ENCODE results near the gene SLC6A16.
"Not testable (repeated sequence)": the region's sequence is repeated elsewhere in the genome, so short reads cannot be mapped to it uniquely, and the experiment has no call there.

The SLC6A16 gene

DNA sequence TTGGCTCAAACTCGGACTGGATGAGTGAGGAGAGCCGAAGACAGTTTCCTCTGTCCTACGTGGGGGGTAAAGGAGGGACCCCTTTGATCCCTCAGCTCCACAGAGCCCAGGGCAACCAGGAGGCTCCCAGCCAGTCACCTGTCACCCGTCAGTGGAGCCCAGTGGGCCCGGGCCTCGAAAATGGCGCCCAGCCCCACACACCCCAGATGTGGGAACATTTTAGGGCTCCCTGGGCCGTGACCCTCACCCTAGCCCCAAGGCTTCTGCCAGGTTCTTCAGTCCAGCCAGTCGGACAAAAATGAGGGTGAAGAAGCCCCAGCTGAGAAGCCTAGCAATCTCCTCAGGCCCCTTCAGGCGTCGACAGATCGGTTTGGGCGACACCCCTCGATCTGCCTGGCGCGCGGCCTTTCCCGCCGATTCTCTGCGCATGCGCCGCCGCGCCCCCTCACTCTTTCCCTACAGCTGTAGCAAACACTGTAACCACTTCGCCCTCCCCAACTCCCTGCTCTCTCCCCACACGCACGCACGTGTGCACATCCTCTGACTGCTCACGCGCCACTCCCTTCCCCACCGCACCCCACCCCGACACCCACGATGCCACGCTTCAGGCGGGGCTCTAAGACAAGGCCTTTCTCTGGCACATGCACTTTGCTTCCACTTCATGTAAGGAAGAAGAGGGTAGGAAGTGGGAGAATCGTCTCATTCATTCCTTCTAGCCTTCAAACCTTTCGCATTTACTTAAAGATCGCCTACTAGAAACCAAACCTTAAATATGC is at the start of gene SLC6A16:
TSS of gene SLC6A16 (minus strand) at position 391 of the 776 bp plus-strand sequence. CDS start 13,844 bp downstream, outside the sequence.
- intact Hi-C loops (cut with DNase I): no loop called here
- DNase-seq: peak in 1 of 10 donors; percentile 39

- intact Hi-C loops (cut with DNase I); DNase-seq: not testable (repeated sequence)
Observed at GRCh38 chr19:49373174-49373573, 48.2 kb upstream of the SLC6A16 start.

- intact Hi-C loops (cut with DNase I): no loop called here
- DNase-seq: peak in 1 of 10 donors; percentile 8
Observed at GRCh38 chr19:49371184-49371583, 46.2 kb upstream of the SLC6A16 start.

- intact Hi-C loops (cut with DNase I): no loop called here
- DNase-seq: no peak
Observed at GRCh38 chr19:49368711-49369358, 43.8 kb upstream of the SLC6A16 start.

DNA sequence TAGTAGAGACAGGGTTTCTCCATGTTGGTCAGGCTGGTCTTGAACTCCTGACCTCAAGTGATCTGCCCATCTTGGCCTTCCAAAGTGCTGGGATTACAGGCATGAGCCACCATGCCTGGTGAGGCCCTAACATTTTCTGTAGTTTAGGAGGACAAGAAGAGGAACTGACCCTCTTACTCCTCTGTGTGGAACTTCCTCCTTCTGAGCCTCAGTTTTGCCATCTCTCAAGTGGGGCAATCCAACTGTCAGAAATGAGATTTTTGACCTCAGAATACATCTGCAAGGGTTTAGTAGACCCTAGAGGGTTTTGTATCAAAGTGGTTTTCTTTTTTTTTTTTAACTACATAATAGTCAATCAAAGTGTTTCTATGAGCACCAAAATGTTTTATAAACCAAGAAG is 41.1 kb upstream of the SLC6A16 start:
- DNase-seq: no peak
- intact Hi-C loops (cut with DNase I): no loop called here

- peak in 1 of 10 donors; percentile 59 for DNase-seq
- intact Hi-C loops (cut with DNase I): no loop called here
Observed at GRCh38 chr19:49364083-49364737, 39.2 kb upstream of the SLC6A16 start.

GRCh38 chr19:49363268-49364082 is 38.5 kb upstream of the SLC6A16 start, which contains the start of gene DKKL1:
DKKL1 (plus strand) TSS chr19:49363877; CDS start chr19:49363999, 122 bp downstream.
- intact Hi-C loops (cut with DNase I): no loop called here
- peak in 7 of 10 donors; percentile 26 to 86 (median 33) for DNase-seq

- intact Hi-C loops (cut with DNase I): no loop called here
- peak in 1 of 10 donors; percentile 81 for DNase-seq
Observed at GRCh38 chr19:49362929-49363267, 37.9 kb upstream of the SLC6A16 start.

GRCh38 chr19:49362048-49362928 is 37.3 kb upstream of the SLC6A16 start, which contains the start of gene TEAD2:
TEAD2 (minus strand) TSS chr19:49362416; CDS start chr19:49360075, 2,341 bp downstream.
- DNase-seq: peak in 1 of 10 donors; percentile 66
- intact Hi-C loops (cut with DNase I): no loop called here

GRCh38 chr19:49361438-49362047 is 36.6 kb upstream of the SLC6A16 start:
- intact Hi-C loops (cut with DNase I): no loop called here
- peak in 1 of 10 donors; percentile 80 for DNase-seq

DNA sequence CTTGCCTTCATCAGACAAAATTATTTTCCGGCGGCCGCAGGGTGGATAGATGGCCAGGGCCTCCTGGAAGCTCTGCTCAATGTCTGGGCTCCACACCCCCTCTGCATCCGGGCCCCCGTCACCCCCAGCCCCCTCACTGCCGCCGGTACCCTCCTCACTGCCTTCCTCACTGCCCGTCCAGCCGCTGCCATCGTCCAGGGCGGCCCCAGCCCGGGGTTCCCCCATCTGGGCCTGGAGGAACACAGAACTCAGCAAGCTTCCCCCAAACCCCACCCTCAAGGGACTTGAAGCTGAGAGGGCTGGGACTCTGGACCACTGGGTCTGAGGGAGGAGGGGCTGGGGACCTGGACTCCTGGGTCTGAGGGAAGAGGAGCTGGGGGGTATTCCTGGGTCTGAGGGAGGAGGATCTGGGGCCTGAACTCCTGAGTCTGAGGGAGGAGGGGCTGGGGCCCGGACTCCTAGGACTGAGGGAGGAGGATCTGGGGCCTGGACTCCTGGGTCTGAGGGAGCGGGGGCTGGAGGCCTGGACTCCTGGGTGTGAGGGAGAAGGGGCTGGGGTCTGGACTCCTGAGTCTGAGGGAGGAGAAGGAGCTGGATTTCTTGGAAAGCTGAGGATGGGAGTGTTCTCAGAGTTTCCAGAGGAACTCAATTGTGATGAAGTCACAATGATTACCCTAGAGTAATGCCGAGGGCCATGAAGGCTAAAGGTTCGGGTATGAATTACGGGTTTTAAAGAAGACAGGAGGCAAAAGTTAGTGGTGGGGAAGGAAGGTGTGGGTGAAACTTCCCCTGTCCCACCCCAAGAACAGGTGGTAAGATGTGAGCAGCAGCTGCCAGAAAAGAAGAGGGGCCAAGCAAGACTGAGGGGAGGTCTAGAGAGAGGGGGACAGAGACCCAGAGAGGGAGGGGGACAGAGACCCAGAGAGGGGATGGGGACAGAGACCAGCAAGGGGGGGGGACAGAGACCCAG is 35.1 kb upstream of the SLC6A16 start:
- peak in 1 of 10 donors; percentile 31 for DNase-seq

GRCh38 chr19:49357186-49357585 is 32.2 kb upstream of the SLC6A16 start:
- intact Hi-C loops (cut with DNase I): no loop called here
- DNase-seq: peak in 1 of 10 donors; percentile 26

More for the DNA sequence above, 35.1 kb upstream of the SLC6A16 start:
- intact Hi-C loops (cut with DNase I): no loop called here

DNA sequence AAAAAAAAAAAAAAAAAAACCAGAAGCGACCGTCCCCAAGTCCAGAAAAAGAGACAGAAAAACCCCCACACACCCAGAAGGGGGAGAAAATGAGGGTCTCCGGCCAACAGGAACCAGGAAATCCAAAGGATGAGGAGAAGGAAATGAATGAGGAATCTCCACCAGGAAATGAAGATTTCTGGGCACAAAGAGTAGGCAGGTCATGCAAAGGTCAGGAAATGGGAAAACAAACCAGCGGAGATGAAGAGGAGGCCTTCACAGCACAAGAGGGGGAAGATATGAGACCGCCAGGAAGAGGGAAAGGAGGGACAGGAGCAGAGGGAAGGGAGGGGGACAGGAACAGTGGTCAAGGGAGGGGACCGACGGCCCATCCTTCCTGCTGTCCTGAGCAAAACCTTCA is 31.4 kb upstream of the SLC6A16 start:
- no peak for DNase-seq
- intact Hi-C loops (cut with DNase I): no loop called here

DNA sequence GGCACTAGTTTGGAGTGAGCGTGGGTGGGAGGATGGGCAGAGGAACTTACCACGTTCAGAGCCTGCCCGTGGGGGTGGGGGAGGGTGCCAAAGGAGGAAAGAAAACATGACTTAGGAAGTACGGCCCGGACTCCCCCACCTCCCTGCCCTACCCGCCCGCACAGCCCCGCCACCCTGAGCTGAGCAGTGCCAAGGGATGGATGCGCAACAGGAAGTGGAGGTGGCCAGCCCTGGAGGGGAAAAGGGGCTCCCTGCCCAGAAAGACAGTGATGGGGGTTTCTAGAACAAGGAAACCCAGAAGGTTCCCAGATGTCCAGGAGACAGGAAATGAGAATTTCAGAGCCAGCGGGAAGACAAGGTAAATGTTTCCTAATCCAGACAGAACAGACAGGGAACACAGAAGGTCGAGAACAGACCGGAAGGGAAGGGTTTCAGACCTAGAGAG is 30.9 kb upstream of the SLC6A16 start:
- no peak for DNase-seq

GRCh38 chr19:49349567-49349966 is 24.6 kb upstream of the SLC6A16 start:
- intact Hi-C loops (cut with DNase I): no loop called here
- no peak for DNase-seq

More for the DNA sequence above, 30.9 kb upstream of the SLC6A16 start:
- intact Hi-C loops (cut with DNase I): no loop called here

DNA sequence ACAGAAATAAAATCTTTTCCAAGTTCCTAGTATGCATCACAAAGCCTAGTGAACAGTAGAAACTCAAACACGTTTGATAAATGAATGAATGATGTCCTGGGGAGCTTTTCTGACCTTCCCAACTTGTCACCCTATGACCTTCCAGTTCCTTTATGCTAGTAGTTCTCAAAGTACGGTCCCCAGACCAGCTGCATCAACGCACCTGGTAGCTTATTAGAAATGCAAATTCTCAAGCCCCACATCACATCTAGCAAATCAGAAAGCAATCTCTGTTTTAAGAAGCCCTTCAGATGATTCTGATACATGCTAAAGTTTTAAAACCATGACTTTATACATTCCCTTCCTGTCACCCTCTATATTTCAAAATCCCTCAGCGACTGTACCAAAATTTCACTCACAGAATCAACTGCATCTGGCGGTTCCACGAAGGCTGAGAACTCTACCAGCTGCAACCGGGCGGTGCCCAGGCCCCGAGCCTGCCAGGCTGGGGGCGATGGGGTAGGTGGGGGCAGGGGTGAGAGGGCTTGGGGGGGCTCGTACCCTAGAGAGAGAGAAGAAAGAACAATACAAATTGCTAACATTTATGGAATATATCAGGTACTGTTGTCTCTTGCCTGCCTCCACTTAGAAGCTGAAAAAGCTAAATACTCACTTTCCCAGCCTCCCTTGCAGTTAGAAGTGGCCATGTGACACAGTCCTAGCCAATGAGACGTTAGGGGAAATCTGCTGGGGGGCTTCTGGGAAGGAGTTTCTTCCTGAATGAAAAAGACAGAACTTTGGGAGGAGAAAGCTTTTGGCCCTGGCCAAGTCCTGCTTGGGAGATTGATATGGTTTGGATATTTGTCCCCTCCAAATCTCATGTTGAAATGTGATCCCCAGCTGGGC is 23.6 kb upstream of the SLC6A16 start:
- DNase-seq: no peak
- intact Hi-C loops (cut with DNase I): no loop called here

DNA sequence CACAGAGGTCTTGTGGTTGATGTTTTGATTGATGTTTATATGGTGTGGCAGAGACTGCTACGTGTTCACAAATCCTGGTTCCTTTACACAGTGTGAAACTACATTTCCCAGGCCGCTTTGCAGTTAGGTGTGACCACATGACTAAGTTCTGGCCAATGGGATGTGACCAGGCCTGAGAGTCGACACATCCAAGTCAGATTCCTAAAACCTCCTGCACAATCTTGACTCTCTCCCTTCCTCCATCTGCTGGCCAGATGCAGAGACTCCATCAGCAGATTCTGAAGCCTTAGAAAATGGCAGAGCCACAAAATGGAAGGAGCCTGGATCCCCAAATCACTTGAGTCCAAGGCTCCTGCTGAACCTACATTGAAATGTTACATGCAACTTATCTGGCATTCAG is 22.8 kb upstream of the SLC6A16 start:
- peak in 4 of 10 donors; percentile 32 to 91 (median 38) for DNase-seq
- intact Hi-C loops (cut with DNase I): no loop called here

All from posterior cingulate gyrus (tissue), 11 donors.